Retinal pigment epithelial cell (primary cell): ENCODE results near the gene HLCS.

ENCODE experiments used
- DNase-seq: peaks from one replicate; pipeline ENCODE4 v3.0.0-alpha.2; 2010; ENCODE audit warnings: low read depth
- H3K4me3 ChIP-seq: 2 replicates; pipeline ENCODE4 v1.5.1; 2011; ENCODE audit warnings: mild to moderate bottlenecking, low read length, control low read depth, moderate library complexity
- TF ChIP-seq, protein P1 (sequence below): conservative IDR thresholded peaks from 2 replicates; pipeline ENCODE4 v1.5.1; 2011; ENCODE audit warnings: low read depth, low read length, control low read depth, inconsistent platforms

Gene HLCS

GRCh38 chr21:36867291-36867905 lies 99.1 kb downstream of the HLCS start:
- TF ChIP-seq, protein P1, sequence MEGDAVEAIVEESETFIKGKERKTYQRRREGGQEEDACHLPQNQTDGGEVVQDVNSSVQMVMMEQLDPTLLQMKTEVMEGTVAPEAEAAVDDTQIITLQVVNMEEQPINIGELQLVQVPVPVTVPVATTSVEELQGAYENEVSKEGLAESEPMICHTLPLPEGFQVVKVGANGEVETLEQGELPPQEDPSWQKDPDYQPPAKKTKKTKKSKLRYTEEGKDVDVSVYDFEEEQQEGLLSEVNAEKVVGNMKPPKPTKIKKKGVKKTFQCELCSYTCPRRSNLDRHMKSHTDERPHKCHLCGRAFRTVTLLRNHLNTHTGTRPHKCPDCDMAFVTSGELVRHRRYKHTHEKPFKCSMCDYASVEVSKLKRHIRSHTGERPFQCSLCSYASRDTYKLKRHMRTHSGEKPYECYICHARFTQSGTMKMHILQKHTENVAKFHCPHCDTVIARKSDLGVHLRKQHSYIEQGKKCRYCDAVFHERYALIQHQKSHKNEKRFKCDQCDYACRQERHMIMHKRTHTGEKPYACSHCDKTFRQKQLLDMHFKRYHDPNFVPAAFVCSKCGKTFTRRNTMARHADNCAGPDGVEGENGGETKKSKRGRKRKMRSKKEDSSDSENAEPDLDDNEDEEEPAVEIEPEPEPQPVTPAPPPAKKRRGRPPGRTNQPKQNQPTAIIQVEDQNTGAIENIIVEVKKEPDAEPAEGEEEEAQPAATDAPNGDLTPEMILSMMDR = no peak
- H3K4me3 ChIP-seq = no peak overlapping the region
- no peak for DNase-seq

- no peak overlapping the region for H3K4me3 ChIP-seq
- no peak for DNase-seq
- TF ChIP-seq, protein P1 = no peak
Measured at GRCh38 chr21:36866419-36866818, 100.0 kb downstream of the HLCS start.

GRCh38 chr21:36864974-36865373 lies 101.5 kb downstream of the HLCS start:
- TF ChIP-seq, protein P1 = no peak
- no peak overlapping the region for H3K4me3 ChIP-seq
- DNase-seq = no peak

GRCh38 chr21:36863260-36863659 lies 103.2 kb downstream of the HLCS start:
- no peak for DNase-seq
- TF ChIP-seq, protein P1 = no peak
- no peak overlapping the region for H3K4me3 ChIP-seq

DNA sequence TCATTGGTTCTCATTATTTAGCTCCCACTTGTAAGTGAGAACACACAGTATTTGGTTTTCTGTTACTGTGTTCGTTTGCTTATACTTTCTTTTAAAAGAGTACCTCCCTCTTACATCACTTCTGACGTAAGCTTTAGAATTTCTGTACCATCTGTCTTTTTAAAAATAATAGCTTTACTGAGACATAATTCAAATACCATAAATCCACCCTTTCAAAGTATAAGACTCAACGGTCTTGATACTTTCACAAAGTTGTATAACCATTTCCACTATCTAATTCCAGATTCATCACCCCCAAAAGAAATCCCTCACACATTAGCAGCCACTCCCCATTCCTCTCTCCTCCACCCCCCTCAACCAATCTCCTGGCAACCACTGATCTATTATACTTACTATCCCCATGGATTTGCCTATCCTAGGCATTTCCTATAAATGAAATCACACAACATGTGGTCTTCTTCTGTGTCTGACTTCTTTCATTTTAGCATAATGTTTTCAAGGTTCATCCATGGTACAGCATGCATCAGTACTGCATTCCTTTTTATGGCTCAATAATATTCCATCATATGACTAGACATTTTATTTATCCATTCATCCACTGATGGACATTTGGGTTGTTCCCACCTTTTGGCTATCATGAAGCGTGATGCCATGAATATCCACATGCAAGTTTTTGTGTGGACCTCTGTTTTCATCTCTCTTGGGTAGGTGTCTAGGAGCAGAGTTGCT lies 104.7 kb downstream of the HLCS start:
- TF ChIP-seq, protein P1 = no peak
- DNase-seq = no peak
- H3K4me3 ChIP-seq = no peak overlapping the region

- H3K4me3 ChIP-seq = no peak overlapping the region
- DNase-seq = no peak
- TF ChIP-seq, protein P1 = no peak
Measured at GRCh38 chr21:36860736-36861594, 105.5 kb downstream of the HLCS start.
